GM12878 (cell line): ENCODE results near the gene CXorf58. TPM values are rescaled to one million over a fixed set of nuclear protein-coding genes. Genes with fewer than 3 reads are reported as not detected.

Experiments
- BMI1 ChIP-seq: fragments of 450-650 bp; IDR thresholded peaks from 2 replicates; pipeline ENCODE4 v1.6.1; 2016; ENCODE audit warnings: mild to moderate bottlenecking, moderate library complexity, borderline replicate concordance
- FOS ChIP-seq: IDR thresholded peaks from 3 replicates; pipeline ENCODE4 v1.6.1; 2011; ENCODE audit warnings: borderline replicate concordance; ENCODE audit not compliant: insufficient read length; ENCODE audit errors: extremely low read depth
- KAT2A ChIP-seq: conservative IDR thresholded peaks from 2 replicates; pipeline ENCODE4 v1.6.1; 2011; ENCODE audit warnings: low read depth, low read length; ENCODE audit not compliant: control insufficient read depth
- POU2F2 ChIP-seq: IDR thresholded peaks from 3 replicates; pipeline ENCODE4 v1.6.1; 2011; ENCODE audit warnings: low read depth, mild to moderate bottlenecking, low read length, borderline replicate concordance
- RCOR1 ChIP-seq: conservative IDR thresholded peaks from 2 replicates; pipeline ENCODE4 v1.6.1; 2012; ENCODE audit warnings: low read depth, low read length, improper control_type of control experiment
- SREBF2 ChIP-seq: IDR thresholded peaks from 2 replicates; pipeline ENCODE4 v1.6.1; 2012; ENCODE audit warnings: mild to moderate bottlenecking, low read length
- ZBTB40 ChIP-seq: fragments of 450-650 bp; IDR thresholded peaks from 2 replicates; pipeline ENCODE4 v1.6.1; 2016; ENCODE audit warnings: mild to moderate bottlenecking, moderate library complexity, borderline replicate concordance
- ZNF274 ChIP-seq: IDR thresholded peaks from one replicate; pipeline ENCODE4 v1.8.0; 2011; ENCODE audit not compliant: insufficient read length, insufficient read depth
- polyA plus RNA-seq, 11 experiments: library from polyadenylated mRNA; depleted of rRNA in 4 of 11; unstranded in 6 of 11; stranded (reverse) in 5 of 11; fragments of >200 nt; fragmentation: Nextera tagmentation in 4 of 11; fragmentation: Illumina TruSeq in 1 of 11; extraction: Ambion mirVana in 4 of 11; extraction: Trizol in 1 of 11; gene quantifications; 1 replicate in 1 of 11; 2 replicates in 10 of 11; pipeline versions ENCODE4 v1.2.1 to v1.2.3, GENCODE V29; 2011 to 2016; ENCODE audit warnings: inconsistent platforms in 2 of 11, missing spikeins in 2 of 11, low read depth in 1 of 11
- total RNA-seq, 4 experiments: library from RNA; depleted of rRNA in 3 of 4; stranded (reverse); fragments of >200 nt in 3 of 4; fragmentation: Illumina TruSeq in 1 of 4; extraction: Trizol in 1 of 4; gene quantifications; 2 replicates each; pipeline versions ENCODE4 v1.2.1 to v1.2.3, GENCODE V29; 2013 to 2021
- TF ChIP-seq, protein P1 (sequence below): IDR thresholded peaks from 2 replicates; pipeline ENCODE4 v1.6.1; 2011; ENCODE audit warnings: borderline replicate concordance, low read depth, mild to moderate bottlenecking, moderate library complexity, low read length; ENCODE audit not compliant: insufficient read depth, poor library complexity, severe bottlenecking
- TF ChIP-seq, protein P2 (sequence below): fragments of 450-650 bp; IDR thresholded peaks from 2 replicates; pipeline ENCODE4 v1.6.1; 2017; ENCODE audit warnings: mild to moderate bottlenecking

The CXorf58 gene
- total and polyA plus RNA-seq, 10 of the 15 experiments (the other 5 are each of a cell fraction or from before 2014, with no cell fraction given), result 0.10 to 0.24 (median 0.13) TPM; not detected in 5

- TF ChIP-seq BMI1, result no peak
- TF ChIP-seq, protein P1, sequence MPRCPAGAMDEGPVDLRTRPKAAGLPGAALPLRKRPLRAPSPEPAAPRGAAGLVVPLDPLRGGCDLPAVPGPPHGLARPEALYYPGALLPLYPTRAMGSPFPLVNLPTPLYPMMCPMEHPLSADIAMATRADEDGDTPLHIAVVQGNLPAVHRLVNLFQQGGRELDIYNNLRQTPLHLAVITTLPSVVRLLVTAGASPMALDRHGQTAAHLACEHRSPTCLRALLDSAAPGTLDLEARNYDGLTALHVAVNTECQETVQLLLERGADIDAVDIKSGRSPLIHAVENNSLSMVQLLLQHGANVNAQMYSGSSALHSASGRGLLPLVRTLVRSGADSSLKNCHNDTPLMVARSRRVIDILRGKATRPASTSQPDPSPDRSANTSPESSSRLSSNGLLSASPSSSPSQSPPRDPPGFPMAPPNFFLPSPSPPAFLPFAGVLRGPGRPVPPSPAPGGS, result no peak
- TF ChIP-seq SREBF2, result no peak
- TF ChIP-seq, protein P2, sequence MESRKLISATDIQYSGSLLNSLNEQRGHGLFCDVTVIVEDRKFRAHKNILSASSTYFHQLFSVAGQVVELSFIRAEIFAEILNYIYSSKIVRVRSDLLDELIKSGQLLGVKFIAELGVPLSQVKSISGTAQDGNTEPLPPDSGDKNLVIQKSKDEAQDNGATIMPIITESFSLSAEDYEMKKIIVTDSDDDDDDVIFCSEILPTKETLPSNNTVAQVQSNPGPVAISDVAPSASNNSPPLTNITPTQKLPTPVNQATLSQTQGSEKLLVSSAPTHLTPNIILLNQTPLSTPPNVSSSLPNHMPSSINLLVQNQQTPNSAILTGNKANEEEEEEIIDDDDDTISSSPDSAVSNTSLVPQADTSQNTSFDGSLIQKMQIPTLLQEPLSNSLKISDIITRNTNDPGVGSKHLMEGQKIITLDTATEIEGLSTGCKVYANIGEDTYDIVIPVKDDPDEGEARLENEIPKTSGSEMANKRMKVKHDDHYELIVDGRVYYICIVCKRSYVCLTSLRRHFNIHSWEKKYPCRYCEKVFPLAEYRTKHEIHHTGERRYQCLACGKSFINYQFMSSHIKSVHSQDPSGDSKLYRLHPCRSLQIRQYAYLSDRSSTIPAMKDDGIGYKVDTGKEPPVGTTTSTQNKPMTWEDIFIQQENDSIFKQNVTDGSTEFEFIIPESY, result no peak
- TF ChIP-seq FOS, result no peak
- TF ChIP-seq KAT2A, result no peak
- TF ChIP-seq RCOR1, result no peak
- no peak for TF ChIP-seq ZNF274
- no peak for TF ChIP-seq ZBTB40
- TF ChIP-seq POU2F2, result no peak
- TF ChIP-seq, all 136 proteins: peak for 0
Observed at GRCh38 chrX:23911126-23911835, 3.5 kb downstream of the CXorf58 start (continued).
